Measurements from ENCODE around the gene FAM204A.

GRCh38 chr10:118255355-118255754 is 86.8 kb downstream of the FAM204A start:
- TF ChIP-seq CTCF (IDR thresholded peaks at IDR 0.05; ENCODE audit: insufficient read depth, low read length, poor library complexity, severe bottlenecking) (no peak), EZH2phosphoT487 (conservative IDR thresholded peaks at IDR 0.05; ENCODE audit: low read length) (no peak)
